HepG2 (cell line): Measurements from ENCODE around the gene MORN1. TPM values are rescaled to one million over a fixed set of nuclear protein-coding genes. Genes with fewer than 3 reads are reported as not detected.
A peak's percentile ranks its signal among the peaks of the same experiment; 100 is the strongest.

ENCODE experiments used
- ATAC-seq: fragments of 200-7000 bp; cut with Tn5 transposase; 3 replicates; pipeline ENCODE4 v1.9.1; 2020; ENCODE audit warnings: mild to moderate bottlenecking, moderate library complexity
- BruUV-seq: library from RNA; stranded (reverse); fragments of 400-500 nt; replicated peaks from 2 replicates; lab custom pipeline; 2021; lab: Mats Ljungman, UMichigan
- CTCF ChIA-PET: fragments of 300-600 bp; formaldehyde crosslinking; extraction: SDS; loops from one replicate; lab custom pipeline; 2021; ENCODE audit warnings: low total read pairs, inconsistent platforms, low intra/inter-chr PET ratio; lab: Yijun Ruan, JAX
- POLR2A ChIA-PET: fragments of 350-600 bp; sonication (Branson Sonifier 250); formaldehyde crosslinking; loops from one replicate; lab custom pipeline; 2020; ENCODE audit warnings: antibody characterized with exemption, inconsistent platforms; lab: Yijun Ruan, JAX
- DNase-seq: peaks from one replicate; pipeline ENCODE4 v3.0.0-alpha.2; 2015; ENCODE audit warnings: low spot score
- FAIRE-seq: peaks from 3 replicates; lab custom pipeline; 2011; peaks lifted over from hg19 to GRCh38; lab: Jason Lieb, UNC
- H2AFZ ChIP-seq: one replicate; pipeline ENCODE4 v1.6.1; 2011; ENCODE audit warnings: low read length, inconsistent platforms
- H3K27ac ChIP-seq: fragments of 300-600 bp; 3 replicates; pipeline ENCODE4 v1.8.0; 2011; ENCODE audit warnings: mixed run types, mild to moderate bottlenecking, mixed read lengths, low read length, inconsistent platforms; ENCODE audit not compliant: insufficient read depth; ENCODE audit errors: extremely low read length
- H3K27me3 ChIP-seq, 2 experiments: fragments of 200-600 bp in 1 of 2; 2 replicates in 1 of 2; 3 replicates in 1 of 2; pipeline versions ENCODE4 v1.6.0 to v1.8.0; 2011; ENCODE audit warnings: low read length in 2 of 2, mild to moderate bottlenecking in 2 of 2, moderate library complexity in 2 of 2, inconsistent platforms in 1 of 2; ENCODE audit not compliant: insufficient read depth in 2 of 2, control insufficient read depth in 1 of 2
- H3K36me3 ChIP-seq, 2 experiments: fragments of 200-600 bp in 1 of 2; replicated peaks in 1 of 2; 2 replicates in 1 of 2; 3 replicates in 1 of 2; pipeline versions ENCODE4 v1.5.1 to v1.8.0; 2011; ENCODE audit warnings: low read length in 2 of 2, inconsistent platforms in 1 of 2; ENCODE audit not compliant: insufficient read depth in 2 of 2, control insufficient read depth in 1 of 2
- H3K4me1 ChIP-seq: 2 replicates; pipeline ENCODE4 v1.5.1; 2012; ENCODE audit warnings: low read length, inconsistent platforms; ENCODE audit not compliant: insufficient read depth
- H3K4me2 ChIP-seq: 2 replicates; pipeline ENCODE4 v1.6.0; 2011; ENCODE audit warnings: low read depth, low read length, inconsistent platforms
- H3K4me3 ChIP-seq, 3 experiments: fragments of 200-600 bp in 1 of 3; sonication (generic), shearing (Covaris generic) in 1 of 3; replicated peaks in 1 of 3; 2 replicates each; pipeline ENCODE4 v1.5.1; 2011 to 2016; ENCODE audit warnings: low read length in 3 of 3, inconsistent platforms in 2 of 3, low read depth in 2 of 3, mild to moderate bottlenecking in 2 of 3, control low read depth in 1 of 3, mixed read lengths in 1 of 3; ENCODE audit not compliant: insufficient read depth in 1 of 3
- H3K79me2 ChIP-seq: one replicate; pipeline ENCODE4 v1.6.1; 2011; ENCODE audit warnings: low read length, inconsistent platforms; ENCODE audit not compliant: insufficient read depth
- H3K9ac ChIP-seq: 2 replicates; pipeline ENCODE4 v1.6.0; 2011; ENCODE audit warnings: mild to moderate bottlenecking, low read depth, low read length, inconsistent platforms; ENCODE audit not compliant: insufficient read depth
- H3K9me3 ChIP-seq: 2 replicates; pipeline ENCODE4 v1.5.1; 2012; ENCODE audit warnings: mild to moderate bottlenecking, low read length
- H4K20me1 ChIP-seq: 2 replicates; pipeline ENCODE4 v1.6.0; 2011; ENCODE audit warnings: inconsistent platforms, mild to moderate bottlenecking, low read length, moderate library complexity; ENCODE audit not compliant: insufficient read depth
- BHLHE40 ChIP-seq: IDR thresholded peaks from 2 replicates; pipeline ENCODE4 v1.6.1; 2011; ENCODE audit warnings: low read length, improper control_type of control experiment
- HNRNPK ChIP-seq: fragments of 200-400 bp; formaldehyde crosslinking; IDR thresholded peaks from 2 replicates; pipeline ENCODE4 v1.6.1; 2018; ENCODE audit warnings: low read length, low read depth, moderate library complexity, mild to moderate bottlenecking; ENCODE audit not compliant: poor library complexity, severe bottlenecking
- IRX3 ChIP-seq: sonication (generic); formaldehyde crosslinking; IDR thresholded peaks from 2 replicates; pipeline ENCODE4 v1.8.1; 2023; ENCODE audit warnings: mild to moderate bottlenecking, low read depth, missing genetic modification reagents, borderline replicate concordance
- ZNF280D ChIP-seq: sonication (generic); formaldehyde crosslinking; IDR thresholded peaks from 2 replicates; pipeline ENCODE4 v1.5.1; 2020; ENCODE audit warnings: mild to moderate bottlenecking, missing genetic modification reagents
- ZNF292 ChIP-seq: sonication (generic); formaldehyde crosslinking; IDR thresholded peaks from 2 replicates; pipeline ENCODE4 v1.8.1; 2022; ENCODE audit warnings: mild to moderate bottlenecking, low read depth, missing genetic modification reagents, borderline replicate concordance
- ZNF7 ChIP-seq: IDR thresholded peaks from 2 replicates; pipeline ENCODE4 v1.6.1; 2016; ENCODE audit warnings: missing biosample characterization, missing genetic modification reagents
- ZNF83 ChIP-seq: sonication (generic); formaldehyde crosslinking; IDR thresholded peaks from 2 replicates; pipeline ENCODE4 v1.4.0; 2020; ENCODE audit warnings: missing genetic modification reagents, mild to moderate bottlenecking, borderline replicate concordance
- WGBS: methylation state at CpG from one replicate; pipeline ENCODE4 v1.1.6; 2017; ENCODE audit warnings: low lambda C conversion rate; 5-methylcytosine and 5-hydroxymethylcytosine counted together
- in situ Hi-C: cut with HindIII; loops from 2 replicates; pipeline ENCODE4 v1.10.0; 2017; ENCODE audit warnings: low pct_unique_long_range_greater_than_20kb; ENCODE audit not compliant: extremely low pct_ligation_motif_present
- intact Hi-C: fragments of 100-400 bp; cut with micrococcal nuclease; formaldehyde crosslinking; loops from one replicate; pipeline ENCODE4 v1.10.0; 2022; ENCODE audit not compliant: unreplicated experiment
- polyA plus RNA-seq, 8 experiments: library from polyadenylated mRNA; depleted of rRNA in 3 of 8; stranded (reverse) in 7 of 8; unstranded in 1 of 8; fragments of >200 nt; fragmentation: Illumina TruSeq in 4 of 8; extraction: Trizol in 4 of 8; gene quantifications; 2 replicates each; pipeline versions ENCODE4 v1.2.1 to v1.2.3, GENCODE V29; 2011 to 2016; ENCODE audit warnings: low read depth in 4 of 8, missing spikeins in 1 of 8, mixed read lengths in 1 of 8; ENCODE audit not compliant: insufficient read depth in 1 of 8
- total RNA-seq, 5 experiments: library from RNA; depleted of rRNA; stranded (reverse); fragments of >200 nt; fragmentation: Illumina TruSeq; extraction: Trizol; gene quantifications; 2 replicates each; pipeline ENCODE4 v1.2.3, GENCODE V29; 2016; ENCODE audit warnings: low read depth in 1 of 5

The MORN1 gene
- total and polyA plus RNA-seq, 2 of the 13 experiments (the other 11 are each of a cell fraction or from before 2014, with no cell fraction given): 3.1 to 6.5 TPM

GRCh38 chr1:2324553-2325366, 66.6 kb downstream of the MORN1 start:
- no TSS peak for BruUV-seq
- H3K9ac ChIP-seq: no peak overlapping the region
- POLR2A ChIA-PET: no interaction called here
- 0 out of 3 replicates have a peak, but pooled peaks have one; percentile 2 for ATAC-seq
- H3K4me1 ChIP-seq: peaks cover 18% of the 10 kb centered on the region
- H3K4me3 ChIP-seq: no peak overlapping the region
- FAIRE-seq: no peak
- no peaks in the 10 kb centered on the region for H3K79me2 ChIP-seq
- H3K4me2 ChIP-seq: no peak overlapping the region
- no peaks in the 10 kb centered on the region for H3K36me3 ChIP-seq
- no peak overlapping the region for H3K27ac ChIP-seq
- TF ChIP-seq ZNF83 (CRISPR knock-in tag) (no peak), ZNF280D (CRISPR knock-in tag) (no peak), BHLHE40 (0 out of 2 replicates have a peak, but pooled peaks have one; percentile 23), ZNF292 (CRISPR knock-in tag) (no peak), HNRNPK (peak; percentile 90), ZNF7 (CRISPR knock-in tag) (no peak), IRX3 (CRISPR knock-in tag) (no peak)
- WGBS: 44% methylated on average over 10 of the region's 18 CpGs
- H3K27me3 ChIP-seq: peaks cover 24 to 89% of the 10 kb centered on the region in 2 experiments
- no peak for DNase-seq
- CTCF ChIA-PET: no interaction called here
- in situ Hi-C loops: no loop called here
- no peak overlapping the region for H2AFZ ChIP-seq
- H3K9me3 ChIP-seq: no peaks in the 10 kb centered on the region
- intact Hi-C loops: no loop called here
- no peaks in the 10 kb centered on the region for H4K20me1 ChIP-seq
